Naive B cell (primary cell): ENCODE data around the gene ANGPTL4. TPM values are rescaled to one million over a fixed set of nuclear protein-coding genes. Genes with fewer than 3 reads are reported as not detected.
A peak's percentile ranks its signal among the peaks of the same experiment; 100 is the strongest.
"Not testable (repeated sequence)": the region's sequence is repeated elsewhere in the genome, so short reads cannot be mapped to it uniquely, and the experiment has no call there.

ENCODE experiments used
- ATAC-seq, 2 donors: fragments of 150-1000 bp; cut with Tn5 transposase; 2 replicates each; pipeline ENCODE4 v1.10.0; 2021; ENCODE audit warnings: low read depth in 2 of 2, mild to moderate bottlenecking in 2 of 2, moderate library complexity in 2 of 2
- DNase-seq: peaks from one replicate; pipeline ENCODE4 v3.0.0; 2022
- H3K27ac Mint-ChIP-seq, 6 donors: one replicate each; pipeline ENCODE4 v1.8.0; 2020 to 2022; ENCODE audit warnings: mild to moderate bottlenecking in 6 of 6, mixed read lengths in 6 of 6, moderate library complexity in 5 of 6, inconsistent platforms in 2 of 6
- H3K27me3 Mint-ChIP-seq, 3 donors: one replicate each; pipeline ENCODE4 v1.8.0; 2021 to 2022; ENCODE audit warnings: mixed read lengths in 3 of 3, mild to moderate bottlenecking in 1 of 3
- H3K36me3 Mint-ChIP-seq, 2 donors: one replicate each; pipeline ENCODE4 v1.8.0; 2020 to 2022; ENCODE audit warnings: mixed read lengths in 2 of 2, inconsistent platforms in 1 of 2, mild to moderate bottlenecking in 1 of 2
- H3K4me1 Mint-ChIP-seq, 3 donors: one replicate each; pipeline ENCODE4 v1.8.0; 2020 to 2022; ENCODE audit warnings: mixed read lengths in 3 of 3, inconsistent platforms in 1 of 3, mild to moderate bottlenecking in 1 of 3, moderate library complexity in 1 of 3
- H3K4me3 Mint-ChIP-seq, 8 donors: one replicate each; pipeline ENCODE4 v1.8.0; 2020 to 2022; ENCODE audit warnings: mild to moderate bottlenecking in 8 of 8, mixed read lengths in 8 of 8, moderate library complexity in 8 of 8, inconsistent platforms in 2 of 8
- H3K9me3 Mint-ChIP-seq, 7 donors: one replicate each; pipeline ENCODE4 v1.8.0; 2020 to 2022; ENCODE audit warnings: mixed read lengths in 7 of 7, mild to moderate bottlenecking in 5 of 7, inconsistent platforms in 2 of 7, moderate library complexity in 1 of 7
- polyA plus RNA-seq, 6 donors: library from polyadenylated mRNA; unstranded; fragments of 300-500 nt; fragmentation: Illumina TruSeq; gene quantifications; one replicate each; pipeline ENCODE4 v1.2.3, GENCODE V29; 2021; ENCODE audit warnings: low read depth in 6 of 6

ANGPTL4 gene
- polyA plus RNA-seq, 6 donors from 2014 or later: not detected

GRCh38 chr19:8358948-8359347, 5.0 kb upstream of the ANGPTL4 start:
- ATAC-seq: no peak
- DNase-seq: no peak
- H3K4me1 Mint-ChIP-seq: peaks cover 9 to 12% (median 10%) of the 10 kb centered on the region in 3 donors
- H3K27me3 Mint-ChIP-seq: peaks cover 16 to 32% (median 26%) of the 10 kb centered on the region in 3 donors
- peak overlapping the region in 1 of 6 donors; percentile 66 for H3K27ac Mint-ChIP-seq
- peaks cover 0 to 8% of the 10 kb centered on the region in 2 donors for H3K36me3 Mint-ChIP-seq
- peaks cover 0 to 6% (median 5%) of the 10 kb centered on the region in 7 donors for H3K9me3 Mint-ChIP-seq
- no peak overlapping the region for H3K4me3 Mint-ChIP-seq

- H3K27me3 Mint-ChIP-seq: peaks cover 14 to 38% (median 26%) of the 10 kb centered on the region in 3 donors
Observed at GRCh38 chr19:8360196-8360595, 3.8 kb upstream of the ANGPTL4 start.

GRCh38 chr19:8361921-8362793, 1.8 kb upstream of the ANGPTL4 start:
- H3K4me3 Mint-ChIP-seq: peak overlapping the region in 1 of 8 donors; percentile 26
- H3K4me1 Mint-ChIP-seq: peaks cover 13 to 21% (median 16%) of the 10 kb centered on the region in 3 donors
- no peak for DNase-seq
- peaks cover 17 to 57% (median 37%) of the 10 kb centered on the region in 3 donors for H3K27me3 Mint-ChIP-seq
- ATAC-seq: no peak
- H3K9me3 Mint-ChIP-seq: no peaks in the 10 kb centered on the region
- H3K36me3 Mint-ChIP-seq: peaks cover 0 to 7% of the 10 kb centered on the region in 2 donors
- H3K27ac Mint-ChIP-seq: no peak overlapping the region

More at GRCh38 chr19:8360196-8360595, 3.8 kb upstream of the ANGPTL4 start:
- H3K27ac Mint-ChIP-seq: no peak overlapping the region
- peaks cover 0 to 8% of the 10 kb centered on the region in 2 donors for H3K36me3 Mint-ChIP-seq
- no peak for DNase-seq
- ATAC-seq: no peak
- peaks cover 0 to 6% (median 5%) of the 10 kb centered on the region in 7 donors for H3K9me3 Mint-ChIP-seq
- peaks cover 12 to 17% (median 13%) of the 10 kb centered on the region in 3 donors for H3K4me1 Mint-ChIP-seq
- no peak overlapping the region for H3K4me3 Mint-ChIP-seq

GRCh38 chr19:8366121-8366581, 2.2 kb downstream of the ANGPTL4 start:
- no peak for ATAC-seq
- H3K4me3 Mint-ChIP-seq: no peak overlapping the region
- H3K27ac Mint-ChIP-seq: no peak overlapping the region
- no peak for DNase-seq
- H3K4me1 Mint-ChIP-seq: peaks cover 13 to 21% (median 19%) of the 10 kb centered on the region in 3 donors
- H3K36me3 Mint-ChIP-seq: peaks cover 0 to 7% of the 10 kb centered on the region in 2 donors
- H3K27me3 Mint-ChIP-seq: peaks cover 24 to 68% (median 56%) of the 10 kb centered on the region in 3 donors
- H3K9me3 Mint-ChIP-seq: peaks cover 0 to 2% (median 0%) of the 10 kb centered on the region in 7 donors

- Mint-ChIP-seq H3K4me3 (no peak overlapping the region), H3K4me1 (peaks cover 13 to 21% (median 19%) of the 10 kb centered on the region in 3 donors), H3K9me3 (peaks cover 0 to 2% (median 0%) of the 10 kb centered on the region in 7 donors), H3K27me3 (peaks cover 19 to 62% (median 53%) of the 10 kb centered on the region in 3 donors), H3K27ac (no peak overlapping the region), H3K36me3 (peaks cover 0 to 7% of the 10 kb centered on the region in 2 donors)
- ATAC-seq (no peak), DNase-seq (no peak)
Observed at GRCh38 chr19:8366961-8367326, 3.0 kb downstream of the ANGPTL4 start.

- no peak for ATAC-seq
- Mint-ChIP-seq H3K9me3 (peaks cover 0 to 2% (median 0%) of the 10 kb centered on the region in 7 donors), H3K27me3 (peaks cover 19 to 57% (median 49%) of the 10 kb centered on the region in 3 donors)
Observed at GRCh38 chr19:8367327-8368001, 3.5 kb downstream of the ANGPTL4 start.

GRCh38 chr19:8370176-8371010, 6.4 kb downstream of the ANGPTL4 start:
- Mint-ChIP-seq H3K4me1 (peaks cover 0 to 7% (median 4%) of the 10 kb centered on the region in 3 donors), H3K36me3 (peaks cover 0 to 5% of the 10 kb centered on the region in 2 donors), H3K9me3 (peaks cover 0 to 2% (median 0%) of the 10 kb centered on the region in 7 donors)

More at GRCh38 chr19:8367327-8368001, 3.5 kb downstream of the ANGPTL4 start:
- H3K4me1 Mint-ChIP-seq: peaks cover 13 to 21% (median 19%) of the 10 kb centered on the region in 3 donors
- H3K27ac Mint-ChIP-seq: peak overlapping the region in 1 of 6 donors; percentile 82
- no peak for DNase-seq
- H3K36me3 Mint-ChIP-seq: peaks cover 0 to 7% of the 10 kb centered on the region in 2 donors
- H3K4me3 Mint-ChIP-seq: no peak overlapping the region

GRCh38 chr19:8371011-8371804, 7.3 kb downstream of the ANGPTL4 start:
- H3K4me3 Mint-ChIP-seq: no peak overlapping the region
- H3K4me1 Mint-ChIP-seq: peaks cover 0 to 4% (median 0%) of the 10 kb centered on the region in 3 donors
- no peak overlapping the region for H3K27ac Mint-ChIP-seq
- peaks cover 0 to 2% (median 0%) of the 10 kb centered on the region in 7 donors for H3K9me3 Mint-ChIP-seq
- ATAC-seq (no peak), DNase-seq (no peak)
- H3K36me3 Mint-ChIP-seq: no peaks in the 10 kb centered on the region
- peaks cover 10 to 29% (median 29%) of the 10 kb centered on the region in 3 donors for H3K27me3 Mint-ChIP-seq

More at GRCh38 chr19:8370176-8371010, 6.4 kb downstream of the ANGPTL4 start:
- no peak overlapping the region for H3K4me3 Mint-ChIP-seq
- H3K27me3 Mint-ChIP-seq: peaks cover 10 to 37% (median 37%) of the 10 kb centered on the region in 3 donors
- no peak for DNase-seq
- no peak for ATAC-seq
- no peak overlapping the region for H3K27ac Mint-ChIP-seq

- Mint-ChIP-seq H3K27me3 (no peaks in the 10 kb centered on the region), H3K36me3 (peaks cover 0 to 7% of the 10 kb centered on the region in 2 donors), H3K4me3 (no peak overlapping the region), H3K9me3 (peaks cover 0 to under 1% (median 0%) of the 10 kb centered on the region in 7 donors), H3K4me1 (no peaks in the 10 kb centered on the region), H3K27ac (no peak overlapping the region)
- ATAC-seq (no peak), DNase-seq (no peak)
Observed at GRCh38 chr19:8373867-8374813, 10.2 kb downstream of the ANGPTL4 start.

GRCh38 chr19:8375766-8376165, 11.8 kb downstream of the ANGPTL4 start:
- not testable (repeated sequence) for H3K36me3 Mint-ChIP-seq, H3K4me3 Mint-ChIP-seq, H3K4me1 Mint-ChIP-seq, H3K9me3 Mint-ChIP-seq, DNase-seq, H3K27ac Mint-ChIP-seq, H3K27me3 Mint-ChIP-seq, ATAC-seq

GRCh38 chr19:8376373-8376974, 12.5 kb downstream of the ANGPTL4 start:
- H3K9me3 Mint-ChIP-seq, H3K4me1 Mint-ChIP-seq, H3K4me3 Mint-ChIP-seq, ATAC-seq, H3K27me3 Mint-ChIP-seq, DNase-seq, H3K36me3 Mint-ChIP-seq: not testable (repeated sequence)
- H3K27ac Mint-ChIP-seq: peak overlapping the region in 1 of 6 donors; percentile 26
